GM10847 (cell line): ENCODE data around the gene TBC1D10A.
A peak's percentile ranks its signal among the peaks of the same experiment; 100 is the strongest.

Experiments
- POLR2A ChIP-seq: IDR thresholded peaks from 2 replicates; pipeline ENCODE4 v1.6.1; 2011; ENCODE audit not compliant: insufficient read length; ENCODE audit errors: extremely low read depth

TBC1D10A gene

DNA sequence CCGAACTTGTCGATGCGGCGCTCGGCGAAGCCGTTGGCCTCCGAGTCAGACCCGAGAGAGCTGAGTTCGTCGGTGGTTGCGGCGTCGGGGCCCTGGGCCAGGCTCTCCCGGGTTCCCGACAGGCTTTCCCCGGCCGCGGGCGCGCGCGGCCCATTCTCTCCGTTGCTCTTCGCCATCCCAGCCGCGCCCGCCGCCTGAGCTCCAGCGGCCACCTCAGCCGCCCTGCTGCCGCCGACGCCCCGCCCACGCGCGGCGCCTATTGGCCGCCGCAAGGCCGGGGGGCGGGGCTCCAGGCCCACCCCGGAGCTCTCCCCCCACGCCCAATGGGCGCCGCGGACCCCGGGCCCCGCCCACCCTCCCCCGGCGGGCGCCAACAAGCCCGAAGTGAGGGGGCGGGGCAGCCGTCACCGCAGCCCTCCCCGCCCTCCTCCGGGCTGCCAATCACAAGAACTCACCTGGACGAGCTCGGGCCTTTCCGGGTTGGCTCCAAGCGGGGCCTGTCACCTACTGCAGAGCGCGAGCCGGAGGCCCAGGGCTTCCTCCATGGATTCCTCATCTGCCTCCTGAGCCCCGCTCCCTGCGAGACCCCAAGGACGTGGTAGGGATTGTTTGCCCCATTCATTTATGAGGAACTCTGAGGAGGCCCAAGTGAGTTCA is at the start of gene TBC1D10A:
Gene TBC1D10A (minus strand): TSS at position 236 of the 657 bp plus-strand sequence. CDS start 60 bp downstream, at position 176.
- peak; percentile 74 for TF ChIP-seq POLR2A

DNA sequence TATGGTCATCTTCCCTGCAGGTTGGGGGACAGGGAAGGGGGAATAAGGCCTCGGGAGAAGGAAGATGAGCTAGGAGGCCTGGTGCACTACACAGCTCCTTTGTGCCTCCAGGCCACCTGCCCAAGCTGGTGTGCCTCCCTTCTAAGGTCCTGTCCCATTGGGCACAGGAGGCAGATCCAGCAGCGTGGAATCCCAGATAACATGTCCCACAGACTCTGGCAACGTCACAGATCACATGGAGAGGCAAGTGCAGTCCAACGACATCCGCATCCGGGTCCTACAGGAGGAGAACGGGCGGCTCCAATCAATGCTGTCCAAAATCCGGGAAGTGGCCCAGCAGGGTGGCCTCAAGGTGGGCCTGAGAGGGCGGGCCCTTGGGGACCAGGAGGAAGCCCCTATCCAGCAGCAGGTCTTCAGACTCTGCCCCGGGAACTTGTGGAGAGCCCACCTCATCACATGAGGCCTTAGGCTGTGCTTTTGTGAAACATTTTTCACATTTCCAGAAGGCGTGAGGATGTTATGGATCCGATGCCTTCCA is 48.6 kb upstream of the TBC1D10A start:
- no peak for TF ChIP-seq POLR2A

GRCh38 chr22:30373331-30374325 is 46.9 kb upstream of the TBC1D10A start:
- no peak for TF ChIP-seq POLR2A

- TF ChIP-seq POLR2A: no peak
Observed at GRCh38 chr22:30372915-30373314, 46.2 kb upstream of the TBC1D10A start.

DNA sequence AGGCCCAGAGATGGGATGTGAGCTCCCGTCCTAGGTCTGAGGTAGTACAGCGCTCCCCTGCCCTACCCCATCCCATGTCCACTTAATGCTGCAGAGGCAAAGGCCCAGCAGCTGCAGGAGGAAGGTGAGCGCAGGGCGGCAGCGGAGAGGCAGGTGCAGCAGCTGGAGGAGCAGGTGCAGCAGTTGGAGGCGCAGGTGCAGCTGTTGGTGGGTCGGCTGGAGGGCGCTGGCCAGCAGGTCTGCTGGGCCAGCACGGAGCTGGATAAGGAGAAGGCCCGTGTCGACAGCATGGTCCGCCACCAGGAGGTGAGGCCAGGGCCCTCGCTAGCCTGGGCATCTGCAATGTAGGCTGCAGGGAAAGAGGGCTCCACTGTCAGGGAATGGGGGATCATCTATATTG is 45.2 kb upstream of the TBC1D10A start:
- TF ChIP-seq POLR2A: no peak

GRCh38 chr22:30371321-30371720 is 44.6 kb upstream of the TBC1D10A start:
- TF ChIP-seq POLR2A: no peak

- TF ChIP-seq POLR2A: no peak
Observed at GRCh38 chr22:30370641-30371230, 44.0 kb upstream of the TBC1D10A start.

DNA sequence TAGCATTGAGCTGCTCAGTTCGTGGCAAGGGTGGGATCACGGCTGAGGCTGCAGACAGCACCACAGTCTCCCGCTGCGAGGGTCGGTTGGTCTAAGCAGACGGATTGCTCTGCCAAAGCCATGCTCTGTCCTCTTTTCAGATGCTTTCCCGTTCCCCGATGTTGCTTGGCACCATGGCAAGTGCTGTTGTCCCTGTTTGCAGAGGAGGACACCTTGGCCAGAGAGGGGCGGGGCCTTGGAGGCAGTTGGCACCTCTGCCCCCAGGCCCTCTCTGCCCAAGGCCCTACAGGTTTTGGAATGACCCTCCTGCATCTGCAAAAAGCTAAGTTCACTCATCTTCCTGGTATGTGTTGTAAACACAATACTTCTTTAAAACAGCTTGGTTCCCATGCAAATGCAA is 41.7 kb upstream of the TBC1D10A start:
- TF ChIP-seq POLR2A: no peak

- no peak for TF ChIP-seq POLR2A
Observed at GRCh38 chr22:30365891-30366290, 39.1 kb upstream of the TBC1D10A start.

DNA sequence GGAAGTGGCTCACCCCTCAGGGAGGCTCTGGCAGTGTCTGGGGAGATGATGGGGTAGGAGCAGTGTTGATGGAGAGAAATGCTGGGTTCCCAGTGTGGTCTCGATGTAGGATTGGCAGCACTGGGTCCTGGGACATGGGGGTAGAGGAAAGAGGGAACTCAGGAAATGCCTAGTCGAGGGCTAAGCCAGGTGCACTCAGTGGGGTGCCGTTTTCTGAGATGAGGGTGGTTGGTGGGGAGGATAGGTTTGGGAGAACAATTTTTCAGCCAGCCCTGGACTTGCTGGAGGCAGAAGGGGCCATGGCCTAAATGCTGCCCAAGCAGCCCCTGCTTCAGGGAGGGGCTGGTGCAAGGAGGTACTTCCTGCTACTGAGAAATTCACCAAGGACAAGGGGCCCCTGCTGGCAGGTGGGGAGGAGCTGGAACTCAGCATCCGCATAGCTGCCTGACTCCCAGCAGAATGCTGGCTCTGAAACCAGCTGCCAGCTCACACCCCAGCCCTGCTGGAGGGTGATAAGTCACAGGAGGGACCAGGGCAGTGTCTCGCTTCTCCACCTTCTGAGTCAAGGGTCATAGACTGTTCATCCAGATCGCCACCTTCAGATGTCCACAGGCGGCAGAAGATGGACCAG is 36.0 kb upstream of the TBC1D10A start:
- no peak for TF ChIP-seq POLR2A

DNA sequence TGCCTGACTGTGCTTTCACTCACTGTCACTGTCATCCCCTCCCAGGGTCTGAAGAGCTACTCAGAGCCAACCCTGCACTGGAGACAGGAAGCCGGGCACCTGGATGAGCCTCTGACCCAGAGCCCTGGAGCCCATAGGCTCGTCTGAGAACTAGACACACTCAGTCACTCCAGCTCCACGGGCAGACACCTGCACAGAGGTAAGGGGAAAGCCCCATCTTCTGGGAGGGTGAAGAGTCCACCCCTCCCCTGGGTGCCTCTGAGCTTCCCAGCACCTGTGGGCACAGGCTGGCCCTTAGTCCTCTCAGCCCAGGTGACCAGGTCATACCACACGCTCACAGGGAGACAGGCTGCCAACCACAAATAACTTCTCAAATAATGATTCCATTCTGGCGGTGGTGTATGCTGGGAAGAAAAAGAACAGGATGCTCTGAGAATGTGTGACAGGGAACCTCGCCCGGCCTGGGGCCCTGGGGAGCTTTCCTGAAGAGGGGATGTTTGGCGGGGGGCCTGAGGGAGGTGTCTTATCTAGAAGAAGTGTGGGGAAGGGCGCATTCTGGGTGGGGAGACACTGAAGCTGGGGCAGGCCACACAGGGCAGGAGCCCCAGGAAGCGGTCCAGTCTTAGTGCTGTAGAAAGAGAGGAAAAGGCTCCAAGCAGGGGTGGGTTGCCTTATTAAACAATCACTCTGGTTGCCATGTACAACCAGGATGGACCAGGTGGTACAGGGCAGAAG is 35.3 kb upstream of the TBC1D10A start:
- no peak for TF ChIP-seq POLR2A

- no peak for TF ChIP-seq POLR2A
Observed at GRCh38 chr22:30358541-30358940, 31.8 kb upstream of the TBC1D10A start.

- TF ChIP-seq POLR2A: no peak
Observed at GRCh38 chr22:30357650-30358215, 31.0 kb upstream of the TBC1D10A start.

- TF ChIP-seq POLR2A: no peak
Observed at GRCh38 chr22:30357236-30357570, 30.5 kb upstream of the TBC1D10A start.

- TF ChIP-seq POLR2A: peak; percentile 94
Observed at GRCh38 chr22:30356449-30357235, 29.9 kb upstream of the TBC1D10A start, which contains the start of the genes CCDC157 and SF3A1. CCDC157 (plus strand) TSS chr22:30357007; CDS start chr22:30366001, 8,994 bp downstream. SF3A1 (minus strand) TSS chr22:30356894; CDS start chr22:30356792, 102 bp downstream.
